Stimulated activated CD8-positive, alpha-beta memory T cell treated with anti-CD3 and anti-CD28 coated beads, Interleukin-7, amount 100 ng/mL, for 1 hour (primary cell): Measurements from ENCODE around the gene SLC6A12.

Experiments
- DNase-seq, 2 donors: peaks; one replicate each; pipeline ENCODE4 v3.0.0-alpha.2; 2020; ENCODE audit warnings: low read depth in 2 of 2

Gene SLC6A12

DNA sequence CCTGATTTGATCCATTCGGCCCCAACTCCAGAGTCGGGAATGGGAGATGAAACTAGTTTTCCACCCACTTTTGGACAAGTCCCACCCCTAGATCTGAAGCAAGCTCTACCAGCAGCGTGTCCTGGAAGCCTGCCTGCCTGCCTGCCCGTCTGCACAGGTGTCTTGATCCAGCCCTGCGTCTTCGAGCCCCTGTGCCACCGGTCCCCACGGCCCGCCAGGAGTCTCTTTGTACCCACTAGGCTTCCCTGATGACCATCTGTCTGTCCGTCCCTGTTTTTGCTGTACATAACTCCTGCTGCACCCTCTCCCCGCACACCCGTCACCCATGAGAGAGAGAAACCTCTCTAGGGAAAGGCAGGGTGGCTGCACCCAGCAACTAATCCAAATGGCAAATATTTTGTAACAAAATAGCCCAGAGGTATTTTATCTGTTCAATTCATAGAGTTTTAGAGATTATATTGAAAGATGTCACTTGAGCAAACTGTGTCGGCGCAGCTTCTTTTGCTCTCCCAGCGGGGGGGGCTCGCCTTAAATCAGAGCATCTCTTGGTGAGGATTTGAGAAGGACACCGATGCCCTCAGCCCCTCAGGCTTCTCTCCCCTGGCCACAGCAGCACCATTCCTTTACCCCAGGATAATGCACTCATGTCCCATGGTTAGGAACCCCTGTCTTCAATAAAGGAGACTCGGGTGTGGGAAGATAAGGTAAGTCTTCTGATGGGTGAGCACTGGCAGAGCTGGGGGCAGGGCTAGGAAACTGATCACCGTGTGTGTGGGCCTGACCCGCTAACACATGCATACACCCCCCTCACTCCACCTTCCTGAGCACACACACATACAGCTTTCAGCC is 35.8 kb downstream of the SLC6A12 start:
- DNase-seq = no peak

DNA sequence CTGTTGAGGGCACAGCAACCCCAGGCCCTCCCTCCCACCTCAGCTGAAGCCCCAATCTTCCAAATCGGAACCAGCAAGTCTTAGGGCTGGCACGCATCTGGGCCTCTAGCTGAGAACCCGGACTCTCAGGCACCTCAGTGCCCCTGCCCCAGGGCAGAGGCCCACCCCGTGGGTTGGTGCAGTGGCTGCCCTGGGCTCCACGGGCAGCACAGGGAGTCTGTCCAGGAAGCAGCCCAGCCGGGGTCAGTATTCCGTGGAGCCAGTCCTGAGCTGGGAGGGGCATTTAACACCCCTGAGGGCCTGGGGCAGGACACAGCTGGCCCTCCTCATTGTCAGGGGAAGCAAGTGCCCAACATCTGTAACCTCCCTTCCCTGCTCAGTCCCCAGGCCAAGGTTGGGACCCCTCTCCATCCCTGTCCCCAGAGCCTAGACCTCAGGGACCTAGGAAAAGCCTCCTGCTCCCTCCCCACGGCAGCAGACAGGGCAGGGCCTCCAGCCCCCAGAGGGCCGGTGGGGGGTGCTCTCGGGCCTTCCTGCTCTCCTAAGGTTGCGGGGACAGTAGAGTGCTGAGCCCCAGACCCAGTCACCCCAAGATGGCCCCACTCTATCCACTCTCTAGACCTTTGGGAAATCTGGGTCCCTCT is 36.5 kb downstream of the SLC6A12 start:
- no peak for DNase-seq

DNA sequence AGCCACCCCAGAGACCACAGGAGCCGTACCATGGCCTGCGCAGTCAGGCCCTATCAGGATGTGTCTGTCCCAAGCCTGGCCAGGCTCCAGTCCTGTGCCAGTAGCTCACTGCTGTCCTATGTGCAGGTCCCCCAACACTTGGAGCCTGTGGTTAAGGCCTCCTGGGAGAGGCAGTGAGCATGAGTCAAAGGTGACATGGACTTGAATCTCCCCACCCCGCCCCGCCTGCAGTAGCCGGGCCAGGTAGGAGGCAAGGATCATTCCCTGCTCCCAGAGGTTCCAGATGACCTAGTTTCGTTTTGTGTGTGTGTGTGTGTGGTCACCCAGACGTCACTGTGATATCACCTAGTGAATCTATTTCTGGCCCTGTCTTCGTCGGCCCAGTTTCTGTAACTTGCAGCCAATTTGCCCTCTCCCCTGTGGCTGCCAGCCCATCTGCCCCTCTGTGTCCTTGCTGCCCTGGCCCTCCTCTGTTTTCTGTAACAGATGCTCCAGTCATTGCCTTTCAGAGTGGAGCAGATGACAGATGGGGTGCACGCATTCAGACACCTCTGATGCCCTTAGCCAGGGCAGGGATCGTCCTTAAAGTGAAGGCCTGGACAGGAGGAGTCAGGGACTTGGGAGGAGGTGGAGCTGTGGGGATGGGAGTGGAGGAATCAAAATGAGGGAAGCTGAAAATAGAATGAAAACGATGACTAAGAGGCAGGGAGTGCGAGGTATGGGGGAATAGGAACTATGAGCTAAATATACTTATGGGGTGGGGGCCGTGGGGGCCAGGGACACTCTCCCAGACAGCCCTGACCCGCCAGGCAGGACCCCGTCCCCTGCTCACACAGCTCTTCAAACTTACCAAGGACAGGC is 37.4 kb downstream of the SLC6A12 start:
- DNase-seq = no peak

DNA sequence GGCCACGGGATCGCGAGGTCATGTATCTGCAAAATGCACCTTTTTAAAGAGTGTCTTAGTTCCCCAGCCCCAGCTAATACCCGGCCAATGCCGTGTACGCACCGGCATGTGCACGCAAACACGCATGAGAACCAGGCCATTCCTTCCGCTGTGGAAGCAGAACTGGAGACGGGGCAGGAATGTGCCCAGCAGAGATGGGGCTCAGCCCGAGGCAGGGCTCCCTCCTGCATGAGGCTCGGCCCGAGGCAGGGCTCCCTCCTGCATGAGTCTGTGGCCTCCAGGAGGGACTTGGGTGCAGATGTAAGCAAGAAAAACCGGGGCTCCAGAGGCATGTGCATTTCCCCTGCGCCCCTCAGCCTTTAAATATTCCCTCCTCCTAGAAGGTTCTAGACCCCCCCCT is 38.2 kb downstream of the SLC6A12 start:
- DNase-seq = no peak

DNA sequence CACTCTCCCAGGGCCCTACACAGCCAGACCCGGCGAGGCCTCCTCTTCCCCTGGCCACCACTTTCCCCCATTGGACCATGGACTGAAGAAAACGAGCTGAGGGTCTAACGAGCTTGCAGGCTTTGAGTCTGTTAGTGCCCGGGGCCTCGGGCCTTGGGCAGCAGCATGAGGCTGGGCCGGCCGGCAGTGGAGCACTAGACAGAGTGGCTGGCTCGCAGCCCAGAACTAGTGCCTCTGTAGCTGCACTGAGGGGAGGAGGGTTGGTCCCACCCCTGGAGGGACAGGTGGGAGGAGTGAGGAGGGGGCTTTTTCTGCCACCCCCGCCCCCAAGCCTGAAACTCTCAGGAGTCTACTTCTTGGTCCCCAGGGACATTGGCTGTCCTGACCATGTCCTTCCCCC is 38.7 kb downstream of the SLC6A12 start:
- no peak for DNase-seq

DNA sequence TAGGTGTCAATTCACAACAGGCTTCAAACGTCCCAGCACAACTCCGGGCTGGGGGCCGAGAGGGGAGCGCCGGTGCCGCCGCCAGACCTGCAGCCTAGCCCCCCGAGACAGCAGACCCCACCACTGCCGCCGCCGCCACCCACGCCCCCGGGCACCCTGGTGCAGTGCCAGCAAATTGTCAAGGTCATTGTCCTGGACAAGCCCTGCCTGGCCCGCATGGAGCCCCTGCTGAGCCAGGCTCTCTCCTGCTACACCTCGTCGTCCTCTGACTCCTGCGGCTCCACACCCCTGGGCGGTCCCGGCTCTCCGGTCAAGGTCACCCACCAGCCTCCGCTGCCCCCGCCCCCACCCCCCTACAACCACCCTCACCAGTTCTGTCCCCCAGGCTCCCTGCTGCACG is 39.4 kb downstream of the SLC6A12 start:
- DNase-seq = no peak

DNA sequence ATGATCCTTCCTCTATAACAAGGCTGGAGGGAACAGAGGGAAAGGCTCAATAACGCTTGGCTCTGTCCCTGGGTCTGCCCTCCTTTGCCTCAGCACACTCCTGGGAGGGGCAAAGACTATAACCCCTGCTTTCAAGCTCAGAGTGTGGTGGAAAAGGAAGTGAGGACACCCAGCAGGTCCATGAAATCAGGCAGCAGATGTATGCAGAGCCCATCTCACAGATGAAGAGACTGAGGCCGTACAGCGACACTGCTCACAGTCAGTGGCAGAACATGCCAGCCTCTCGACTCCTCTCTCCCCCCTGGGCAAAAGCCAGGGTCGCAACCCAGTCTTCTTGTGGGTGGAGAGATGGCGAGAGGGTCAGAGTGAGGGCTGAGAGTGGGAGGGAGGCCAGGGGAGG is 39.8 kb downstream of the SLC6A12 start:
- DNase-seq = no peak

DNA sequence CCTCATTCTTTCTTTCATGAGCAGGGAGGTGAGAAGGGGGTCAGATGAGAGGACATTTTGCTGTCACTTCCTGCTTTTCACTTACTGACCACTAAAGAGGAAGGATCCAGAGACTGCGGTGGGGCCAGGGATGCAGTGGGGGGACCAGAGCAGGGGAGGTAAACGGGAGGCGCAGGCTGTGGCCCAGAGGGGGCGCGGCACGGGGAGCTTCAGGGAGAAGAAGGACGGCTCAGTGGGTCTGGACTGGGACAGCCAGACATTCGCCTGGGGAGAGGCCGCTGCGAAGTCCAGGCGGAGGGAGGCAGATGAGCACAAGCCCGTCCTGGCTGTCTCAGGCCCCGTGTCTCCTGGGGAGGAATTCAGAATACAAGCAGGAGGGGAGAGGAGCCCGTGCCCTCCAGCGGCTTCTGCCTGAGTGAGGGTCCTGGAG is 41.2 kb downstream of the SLC6A12 start:
- DNase-seq = no peak

DNA sequence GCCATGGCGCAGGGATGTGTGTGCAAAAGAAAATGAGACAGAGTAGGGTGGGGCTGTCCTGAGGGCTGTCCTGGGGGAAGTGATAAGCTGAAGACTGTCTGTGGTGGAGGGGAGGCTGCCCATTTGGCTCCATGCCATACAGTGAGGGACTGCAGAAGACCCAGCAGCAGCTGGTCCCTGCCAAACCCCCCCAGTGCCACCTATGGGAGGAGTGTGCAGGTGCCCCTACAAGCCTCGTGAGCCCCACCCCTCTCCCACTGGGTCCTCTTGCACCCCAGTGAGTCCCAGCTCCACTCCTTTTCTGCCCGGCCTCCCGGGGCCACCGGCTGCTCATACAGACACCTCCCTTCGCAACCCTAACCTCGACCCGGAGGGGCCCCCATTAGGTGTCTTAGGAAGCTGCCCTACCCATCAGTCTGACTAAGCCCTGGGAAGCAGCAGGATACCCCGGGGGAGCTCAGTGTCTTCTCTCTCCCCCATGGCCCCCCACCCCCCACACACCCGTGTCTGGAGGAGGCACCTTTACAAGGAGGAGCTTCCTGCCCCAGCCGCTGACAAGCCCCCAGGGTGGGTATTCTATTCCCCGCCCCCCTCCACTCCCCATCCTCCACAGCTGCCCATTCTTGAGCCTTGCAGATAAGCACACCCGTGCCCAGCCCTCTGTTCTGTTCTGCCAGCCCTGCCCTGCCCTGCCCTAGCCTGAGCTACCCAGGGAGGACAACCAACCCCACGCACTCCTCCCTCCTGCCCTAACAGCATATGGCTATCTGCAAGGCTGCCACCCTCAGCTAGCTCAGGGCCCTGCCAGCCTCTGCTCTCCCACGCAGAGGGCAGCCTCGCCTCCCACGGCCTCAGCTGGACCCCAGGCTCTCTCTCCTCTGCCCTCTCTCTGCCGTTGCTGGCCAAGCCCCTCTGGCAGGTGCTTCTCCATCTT is 41.9 kb downstream of the SLC6A12 start:
- DNase-seq = no peak

DNA sequence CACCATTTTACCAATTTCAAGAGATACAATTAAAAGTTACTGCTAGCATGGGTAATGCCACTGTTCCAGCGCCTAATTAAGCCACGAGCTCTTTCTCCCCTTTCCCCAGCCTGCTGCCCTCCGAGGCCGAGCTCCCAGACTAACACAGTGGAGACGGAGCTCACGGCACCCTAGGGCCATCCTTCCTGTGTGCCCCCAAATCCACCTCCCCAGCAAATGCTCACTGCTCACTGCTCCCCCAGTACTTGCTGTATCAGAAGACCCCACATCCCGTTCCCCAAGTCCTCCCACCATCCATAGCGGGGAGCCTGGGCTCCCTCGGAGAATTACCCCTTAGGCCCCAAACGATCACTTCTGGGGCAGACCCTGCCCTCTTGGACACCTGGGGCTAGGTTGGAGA is 42.7 kb downstream of the SLC6A12 start:
- no peak for DNase-seq

DNA sequence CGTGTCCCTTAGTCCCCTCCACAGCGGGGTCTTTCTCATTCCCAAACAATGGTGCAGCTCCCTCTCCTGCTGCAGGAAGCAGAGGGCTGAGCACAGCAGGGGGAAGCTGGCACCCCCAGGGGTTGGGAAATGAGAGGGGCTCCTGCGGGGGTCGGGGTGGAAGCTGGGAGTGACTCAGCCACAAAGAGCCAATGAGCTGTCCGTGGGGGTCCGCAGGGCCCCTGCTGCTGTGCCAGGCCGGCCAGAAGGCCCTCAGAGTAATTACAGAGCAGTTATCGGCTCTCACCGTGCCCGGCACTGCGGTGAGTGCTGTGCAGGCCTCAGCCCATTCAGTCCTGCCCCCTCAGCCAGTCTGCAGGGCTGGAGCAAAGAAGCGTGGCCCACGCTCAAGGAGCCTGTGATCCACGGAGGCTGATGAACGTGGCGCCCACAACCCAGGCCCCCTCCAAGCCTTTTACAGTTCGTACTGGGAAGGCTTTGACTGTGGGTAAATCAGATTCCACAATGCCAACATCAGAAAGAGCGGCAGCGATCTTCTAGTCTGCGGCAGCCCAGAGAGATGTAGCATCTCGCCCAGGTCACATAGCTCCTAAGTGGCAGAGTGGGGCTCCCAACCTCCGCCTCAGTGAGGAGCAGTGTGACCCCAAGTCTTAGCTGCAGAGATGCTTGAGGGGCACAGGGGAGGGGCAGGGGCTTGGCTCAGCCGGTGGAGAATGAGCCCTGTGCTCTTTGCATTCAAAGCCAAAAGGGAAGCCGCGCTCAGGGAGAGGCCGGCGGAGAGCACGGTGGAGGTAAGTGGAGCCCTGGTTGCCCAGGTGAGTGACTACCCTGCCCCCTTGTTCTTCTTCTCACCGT is 43.4 kb downstream of the SLC6A12 start:
- no peak for DNase-seq

DNA sequence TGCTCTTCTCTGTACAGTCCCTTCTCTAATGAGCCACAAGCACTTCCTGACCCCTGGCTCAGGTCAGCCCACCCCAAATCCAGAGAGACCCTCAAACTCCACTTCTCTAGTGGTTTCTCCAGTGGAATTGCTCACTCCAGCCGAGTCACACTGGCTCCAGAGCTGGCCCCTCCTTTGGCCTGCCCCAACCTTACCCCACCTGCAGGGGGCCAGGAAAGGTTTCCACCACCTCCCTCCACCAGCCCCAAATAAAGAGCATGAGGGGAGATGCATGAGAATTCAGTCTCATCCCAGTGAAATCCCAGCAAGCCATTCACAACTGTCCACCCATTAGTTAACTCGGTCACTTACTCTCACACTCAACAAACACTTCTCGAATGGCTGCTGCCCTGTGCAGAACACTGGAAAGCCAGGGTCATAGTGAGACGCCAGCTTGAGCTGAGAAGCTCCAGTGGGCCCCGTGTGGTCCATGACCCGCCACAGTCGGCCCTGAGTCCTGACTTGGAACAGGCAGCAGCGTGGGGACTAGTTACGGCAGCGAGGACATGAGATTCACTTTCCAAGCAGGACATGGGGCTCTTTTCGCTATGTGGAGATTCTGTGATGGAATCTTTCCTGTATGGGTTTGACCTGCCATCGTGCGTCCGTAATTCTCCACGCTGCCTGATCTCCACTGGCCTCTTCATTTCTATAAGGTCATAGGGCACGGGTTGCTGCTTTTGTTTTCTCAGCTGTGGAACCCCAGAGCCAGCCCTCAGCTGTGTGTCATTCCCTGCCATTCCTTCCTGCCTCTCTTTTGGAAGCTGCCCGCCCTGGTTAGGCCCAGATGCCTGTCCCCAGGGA is 44.2 kb downstream of the SLC6A12 start:
- DNase-seq = no peak

DNA sequence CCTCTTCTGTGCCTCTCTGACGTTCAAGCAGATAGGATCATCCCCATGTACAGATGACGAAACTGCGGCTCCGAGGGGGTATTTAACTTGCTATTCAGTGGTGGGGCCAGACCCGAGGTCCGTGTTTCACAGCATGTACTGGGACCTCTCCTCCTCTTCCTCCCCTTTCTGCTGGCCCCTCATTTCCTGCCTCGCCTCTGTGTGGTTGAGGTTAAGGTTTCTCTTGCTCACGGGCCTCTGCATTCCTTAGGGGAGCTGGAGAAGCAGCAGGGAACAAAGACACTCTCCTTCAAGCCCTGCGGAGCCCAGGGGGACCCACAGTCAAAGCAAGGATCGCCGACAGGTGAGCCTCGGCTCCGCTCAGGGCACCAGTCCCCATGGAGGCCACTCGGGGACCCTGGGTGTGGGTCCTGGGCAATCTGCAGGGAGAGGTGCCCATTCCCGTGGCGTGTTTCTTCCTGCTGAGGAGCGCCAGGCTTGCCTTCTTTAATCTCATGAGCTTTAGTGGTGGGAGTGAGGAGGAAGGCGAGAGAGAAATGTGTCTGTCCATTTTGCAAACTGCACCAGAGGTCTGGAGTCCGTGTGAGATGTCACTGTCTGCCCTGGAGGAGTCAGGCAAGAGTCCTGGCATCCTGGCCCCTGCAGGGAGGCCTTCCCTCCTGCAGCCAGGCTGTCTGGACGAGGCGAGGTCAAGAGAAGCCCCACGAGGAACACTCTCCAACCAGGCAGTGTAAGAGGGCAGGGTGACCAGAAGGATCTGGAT is 45.0 kb downstream of the SLC6A12 start:
- DNase-seq = no peak

DNA sequence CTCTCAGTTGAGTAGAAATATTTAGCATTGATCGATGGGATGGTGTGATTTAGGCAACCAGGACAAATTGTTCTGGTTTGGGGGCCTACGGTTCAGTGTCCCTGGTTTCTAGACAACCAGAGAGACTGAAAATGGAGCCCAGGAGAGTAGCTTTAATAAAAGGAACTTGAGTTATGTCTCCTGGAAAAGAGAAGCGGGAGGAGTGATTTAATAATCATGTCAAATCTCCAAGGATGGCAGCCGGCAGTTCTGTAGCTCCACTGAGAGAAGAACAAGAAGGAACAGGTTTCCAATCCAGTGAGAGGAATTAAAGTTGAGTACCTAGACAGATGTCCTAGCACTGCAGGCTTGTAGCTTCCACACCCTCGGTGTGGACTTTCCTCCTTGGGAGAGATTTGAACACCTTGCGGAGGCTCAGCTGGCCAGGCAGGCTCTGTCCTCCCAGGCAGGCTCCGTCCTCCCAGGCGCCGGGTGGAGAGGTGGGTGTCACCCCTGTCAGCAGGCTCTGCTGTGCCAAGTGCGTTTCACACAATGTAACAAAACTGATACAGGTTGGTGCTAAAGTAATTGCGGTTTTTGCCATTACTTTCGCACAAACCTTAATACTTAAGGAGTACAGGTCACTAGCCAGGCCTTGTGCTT is 45.9 kb downstream of the SLC6A12 start:
- DNase-seq = no peak

DNA sequence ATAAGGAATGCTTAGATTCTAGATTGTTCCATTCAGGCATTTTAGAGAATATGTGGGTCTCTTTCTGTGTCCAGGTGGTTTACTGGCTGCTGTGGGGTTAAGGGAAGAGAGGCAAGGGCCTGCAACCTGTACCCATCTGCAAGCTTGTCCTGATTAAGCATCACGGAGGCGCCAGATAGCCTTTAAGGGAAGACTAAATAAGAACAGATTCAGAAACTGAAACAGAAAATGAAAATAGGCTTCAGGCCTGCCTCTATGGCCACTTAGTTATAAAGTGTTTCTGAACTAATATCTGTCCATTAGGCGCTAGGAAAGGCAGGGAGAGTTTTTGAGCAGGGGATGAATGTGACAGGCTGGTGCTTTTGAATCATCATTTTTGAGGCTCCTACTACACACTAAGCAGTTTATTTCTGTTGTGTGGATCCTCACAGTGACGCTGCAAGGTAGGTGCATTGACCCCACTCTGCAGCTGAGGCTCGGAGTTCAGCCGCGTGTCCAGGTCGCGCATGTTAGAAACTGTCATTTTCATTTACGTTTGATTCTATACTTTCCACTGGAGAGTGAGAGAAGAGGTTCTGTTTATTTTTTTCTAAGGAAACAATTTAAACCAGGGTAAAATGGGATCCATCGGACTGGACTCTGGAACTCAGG is 47.4 kb downstream of the SLC6A12 start:
- DNase-seq = no peak

DNA sequence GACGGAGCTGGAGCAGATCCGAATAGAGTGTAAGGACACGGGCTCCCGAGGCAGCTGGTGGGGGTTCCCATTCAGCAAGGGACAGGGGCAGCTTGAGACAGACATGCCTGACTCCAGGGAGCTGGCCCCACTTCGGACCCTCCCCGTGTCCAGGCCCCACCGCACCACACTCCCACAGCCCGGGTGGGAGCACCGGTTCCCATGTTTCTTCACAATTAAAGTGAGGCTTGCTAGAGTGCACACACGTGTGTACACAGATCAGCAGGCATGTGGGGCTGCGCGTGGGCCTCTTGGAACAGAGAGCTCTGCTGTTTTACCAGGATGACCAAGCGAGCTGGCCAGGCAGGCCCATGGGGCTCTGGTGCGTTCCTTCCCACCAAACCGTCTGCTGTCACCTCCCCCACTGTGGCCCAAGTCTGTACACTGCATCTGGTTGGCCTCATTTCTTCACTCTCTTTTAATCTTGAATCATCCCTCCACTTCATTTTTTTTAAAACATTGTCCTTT is 48.0 kb downstream of the SLC6A12 start:
- no peak for DNase-seq

DNA sequence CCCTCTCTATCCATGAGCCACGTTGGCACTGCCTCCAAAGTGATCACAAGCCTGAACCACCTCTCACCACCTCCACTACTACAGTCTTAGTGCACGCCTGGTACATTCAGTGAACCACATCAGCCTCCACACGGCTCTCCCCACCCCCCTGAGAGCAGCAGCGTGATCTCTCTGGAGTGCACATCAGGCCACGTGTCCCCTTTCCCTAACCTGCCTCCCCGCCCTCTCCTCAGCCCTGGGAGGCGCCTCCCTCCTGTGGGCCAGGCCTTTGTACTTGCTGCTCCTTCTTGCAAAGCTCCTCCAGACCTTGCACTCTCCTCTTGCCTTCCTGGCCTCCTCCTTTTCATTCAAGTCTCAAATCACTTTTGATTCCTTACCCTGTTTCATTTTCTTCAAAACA is 49.8 kb downstream of the SLC6A12 start:
- no peak for DNase-seq
